ENCODE data around the gene MXD4.

DNA sequence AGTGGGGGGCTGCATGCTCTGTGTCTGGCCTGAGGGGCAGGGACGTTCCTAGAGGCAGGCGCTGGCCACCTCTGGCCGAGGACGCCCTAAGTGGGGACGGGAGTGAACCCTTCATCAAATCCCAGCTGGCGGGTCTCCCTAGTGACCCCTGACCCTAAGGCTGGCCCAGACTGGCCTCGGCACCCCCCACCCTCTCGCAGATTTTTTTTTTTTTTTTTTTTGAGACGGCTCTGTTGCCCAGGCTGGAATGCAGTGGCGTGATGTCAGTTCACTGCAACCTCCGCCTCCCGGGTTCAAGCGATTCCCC, 988 bp upstream of the MXD4 start:
- TF ChIP-seq CTCF (IDR thresholded peaks at IDR 0.05), result no peak
- TF ChIP-seq EZH2 (IDR thresholded peaks at IDR 0.05; ENCODE audit: borderline replicate concordance, insufficient read depth, low read depth, low read length, poor library complexity, severe bottlenecking), result no peak

Measured in B cell (primary cell).